Fibroblast of mammary gland (primary cell): ENCODE results near the gene CCDC34.

Source experiments
- DNase-seq: peaks from one replicate; pipeline ENCODE4 v3.0.0-alpha.2; 2010; ENCODE audit warnings: low read depth
- H3K4me3 ChIP-seq: 2 replicates; pipeline ENCODE4 v1.5.1; 2011; ENCODE audit warnings: low read depth, mild to moderate bottlenecking, low read length, moderate library complexity; ENCODE audit not compliant: control insufficient read depth
- CTCF ChIP-seq: conservative IDR thresholded peaks from 2 replicates; pipeline ENCODE4 v1.5.1; 2011; ENCODE audit warnings: low read depth, low read length, inconsistent platforms; ENCODE audit not compliant: control insufficient read depth, insufficient read depth

The CCDC34 gene

GRCh38 chr11:27371489-27371888 is 8.5 kb upstream of the CCDC34 start:
- TF ChIP-seq CTCF, result no peak
- H3K4me3 ChIP-seq, result no peak overlapping the region
- DNase-seq, result no peak

- no peak for DNase-seq
- no peak overlapping the region for H3K4me3 ChIP-seq
- no peak for TF ChIP-seq CTCF
These were observed 7.4 kb upstream of the CCDC34 start for GRCh38 chr11:27370374-27370773.

GRCh38 chr11:27367881-27368280 is 4.9 kb upstream of the CCDC34 start:
- H3K4me3 ChIP-seq, result no peak overlapping the region
- no peak for DNase-seq
- TF ChIP-seq CTCF, result no peak

GRCh38 chr11:27363576-27364117 is 632 bp upstream of the CCDC34 start:
- no peak for TF ChIP-seq CTCF
- DNase-seq, result no peak
- peak overlapping the region; percentile 79 for H3K4me3 ChIP-seq

GRCh38 chr11:27361649-27362431 is 1.2 kb downstream of the CCDC34 start:
- H3K4me3 ChIP-seq, result peak overlapping the region; percentile 79
- no peak for DNase-seq

GRCh38 chr11:27358296-27358695 is 4.7 kb downstream of the CCDC34 start:
- peak; percentile 30 for DNase-seq
- no peak for TF ChIP-seq CTCF
- no peak overlapping the region for H3K4me3 ChIP-seq

More at GRCh38 chr11:27361649-27362431, 1.2 kb downstream of the CCDC34 start:
- no peak for TF ChIP-seq CTCF
